ENCODE measurements around the gene NCS1.
"Not testable (repeated sequence)": the region's sequence is repeated elsewhere in the genome, so short reads cannot be mapped to it uniquely, and the experiment has no call there.

Gene NCS1

GRCh38 chr9:130277525-130277924, 105.3 kb downstream of the NCS1 start:
- H3K9me3 ChIP-seq (ENCODE audit: control insufficient read depth, insufficient read depth, low read depth, low read length); H3K4me1 ChIP-seq (ENCODE audit: control insufficient read depth, insufficient read depth, low read length); H3K36me3 ChIP-seq (ENCODE audit: control insufficient read depth in 2 of 2, insufficient read depth in 1 of 2, low read length in 2 of 2); H3K27ac ChIP-seq (ENCODE audit: extremely low read depth, low read depth, low read length); H3K4me3 ChIP-seq (ENCODE audit: low read depth, low read length); POLR2A ChIA-PET: not testable (repeated sequence)
- CTCF ChIA-PET: interaction anchor here (0.6 to 1.5 kb wide), 2 partner anchors 14 to 30 kb away, joined by 3 to 6 read pairs; no protein-coding TSS in a partner anchor
- TF ChIP-seq, protein P1, sequence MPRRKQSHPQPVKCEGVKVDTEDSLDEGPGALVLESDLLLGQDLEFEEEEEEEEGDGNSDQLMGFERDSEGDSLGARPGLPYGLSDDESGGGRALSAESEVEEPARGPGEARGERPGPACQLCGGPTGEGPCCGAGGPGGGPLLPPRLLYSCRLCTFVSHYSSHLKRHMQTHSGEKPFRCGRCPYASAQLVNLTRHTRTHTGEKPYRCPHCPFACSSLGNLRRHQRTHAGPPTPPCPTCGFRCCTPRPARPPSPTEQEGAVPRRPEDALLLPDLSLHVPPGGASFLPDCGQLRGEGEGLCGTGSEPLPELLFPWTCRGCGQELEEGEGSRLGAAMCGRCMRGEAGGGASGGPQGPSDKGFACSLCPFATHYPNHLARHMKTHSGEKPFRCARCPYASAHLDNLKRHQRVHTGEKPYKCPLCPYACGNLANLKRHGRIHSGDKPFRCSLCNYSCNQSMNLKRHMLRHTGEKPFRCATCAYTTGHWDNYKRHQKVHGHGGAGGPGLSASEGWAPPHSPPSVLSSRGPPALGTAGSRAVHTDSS (tag by site-specific recombination; IDR thresholded peaks at IDR 0.05): peak; percentile 93

DNA sequence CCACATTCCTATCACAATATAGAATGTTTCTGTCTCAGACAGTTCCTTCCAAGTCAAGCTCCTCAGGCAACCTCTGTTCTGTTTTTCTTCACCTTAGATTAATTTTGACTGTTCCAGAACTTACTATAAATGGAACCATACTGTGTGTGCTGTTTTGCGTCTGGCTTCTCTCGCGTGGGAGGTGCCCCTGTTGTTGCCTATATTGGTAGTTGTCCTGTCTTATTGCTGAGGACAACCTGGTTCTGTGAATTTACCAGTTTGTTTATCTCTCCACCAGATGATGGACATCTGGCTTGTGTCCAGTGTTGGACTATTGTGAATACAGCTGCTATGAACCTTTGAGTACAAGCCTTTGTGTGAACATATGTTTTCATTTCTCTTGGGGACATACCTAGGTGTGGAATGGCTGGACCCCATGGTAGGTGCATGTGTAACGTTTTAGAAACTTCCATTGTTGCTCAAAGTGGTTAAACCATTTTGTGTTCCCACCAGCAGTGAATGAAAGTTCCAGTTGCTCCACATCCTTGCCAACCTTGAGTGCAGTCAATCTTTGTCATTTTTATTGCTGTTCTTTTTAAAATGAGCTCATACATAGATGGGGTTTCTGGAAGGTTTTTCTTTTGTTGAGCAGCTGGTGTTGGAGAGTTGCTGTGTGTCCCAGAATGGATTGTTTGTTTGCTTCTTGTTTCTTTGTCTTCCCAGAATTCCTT, 111.5 kb downstream of the NCS1 start:
- POLR2A ChIA-PET: interaction anchor here (0.6 kb wide), 1 partner anchor 787 kb away, joined by 7 read pairs; no protein-coding TSS in a partner anchor
- CTCF ChIA-PET: interaction anchor here (0.7 to 2.7 kb wide), 3 partner anchors 12 to 43 kb away, joined by 3 to 8 read pairs (median 3); no protein-coding TSS in a partner anchor

DNA sequence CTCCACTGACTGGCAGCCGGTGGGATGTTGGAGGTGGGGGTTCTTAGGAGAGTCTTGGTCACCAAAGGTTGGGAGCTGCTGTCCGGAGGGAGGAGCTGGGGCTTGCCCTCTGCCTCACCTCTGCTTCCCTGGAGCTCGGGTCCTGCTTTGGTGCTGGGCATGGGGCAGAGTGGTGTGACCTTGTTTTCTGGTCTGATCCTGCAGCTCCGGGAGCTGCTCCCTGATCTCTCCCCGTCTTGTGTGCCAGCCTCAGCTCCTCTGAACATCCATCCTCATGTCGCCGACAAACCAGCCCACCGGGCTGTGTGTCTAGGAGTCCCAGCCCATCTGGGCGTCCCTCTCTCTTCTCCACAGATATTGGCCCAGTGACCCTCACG, 112.0 kb downstream of the NCS1 start:
- Histone ChIP-seq H3K4me3 (ENCODE audit: low read depth, low read length) (no peak overlapping the region), H3K36me3 (ENCODE audit: control insufficient read depth in 2 of 2, insufficient read depth in 1 of 2, low read length in 2 of 2) (no peaks in the 10 kb centered on the region), H3K4me1 (ENCODE audit: control insufficient read depth, insufficient read depth, low read length) (peaks cover 8% of the 10 kb centered on the region), H3K9me3 (ENCODE audit: control insufficient read depth, insufficient read depth, low read depth, low read length) (no peaks in the 10 kb centered on the region), H3K27ac (ENCODE audit: extremely low read depth, low read depth, low read length) (no peak overlapping the region)
- CTCF ChIA-PET: interaction anchor here (0.9 to 2.7 kb wide), 2 partner anchors 17 to 44 kb away, joined by 3 to 8 read pairs; no protein-coding TSS in a partner anchor
- POLR2A ChIA-PET: no interaction called here
- TF ChIP-seq REST (tag by site-specific recombination; IDR thresholded peaks at IDR 0.05) (no peak), ZNF221 (tag by site-specific recombination; IDR thresholded peaks at IDR 0.05; ENCODE audit: borderline replicate concordance) (no peak), ZNF596 (tag by site-specific recombination; IDR thresholded peaks at IDR 0.05) (no peak), ZNF792 (tag by site-specific recombination; IDR thresholded peaks at IDR 0.05) (no peak), ZNF488 (tag by site-specific recombination; IDR thresholded peaks at IDR 0.05) (no peak), ZNF112 (tag by site-specific recombination; IDR thresholded peaks at IDR 0.05) (no peak), ZNF521 (tag by site-specific recombination; IDR thresholded peaks at IDR 0.05) (no peak), ZNF391 (tag by site-specific recombination; IDR thresholded peaks at IDR 0.05; ENCODE audit: borderline replicate concordance, low read depth) (no peak), ZFP3 (tag by site-specific recombination; IDR thresholded peaks at IDR 0.05; ENCODE audit: low read depth) (no peak), ZNF510 (tag by site-specific recombination; IDR thresholded peaks at IDR 0.05; ENCODE audit: insufficient replicate concordance) (no peak), KLF1 (tag by site-specific recombination; IDR thresholded peaks at IDR 0.05) (no peak)
- TF ChIP-seq, protein P2, sequence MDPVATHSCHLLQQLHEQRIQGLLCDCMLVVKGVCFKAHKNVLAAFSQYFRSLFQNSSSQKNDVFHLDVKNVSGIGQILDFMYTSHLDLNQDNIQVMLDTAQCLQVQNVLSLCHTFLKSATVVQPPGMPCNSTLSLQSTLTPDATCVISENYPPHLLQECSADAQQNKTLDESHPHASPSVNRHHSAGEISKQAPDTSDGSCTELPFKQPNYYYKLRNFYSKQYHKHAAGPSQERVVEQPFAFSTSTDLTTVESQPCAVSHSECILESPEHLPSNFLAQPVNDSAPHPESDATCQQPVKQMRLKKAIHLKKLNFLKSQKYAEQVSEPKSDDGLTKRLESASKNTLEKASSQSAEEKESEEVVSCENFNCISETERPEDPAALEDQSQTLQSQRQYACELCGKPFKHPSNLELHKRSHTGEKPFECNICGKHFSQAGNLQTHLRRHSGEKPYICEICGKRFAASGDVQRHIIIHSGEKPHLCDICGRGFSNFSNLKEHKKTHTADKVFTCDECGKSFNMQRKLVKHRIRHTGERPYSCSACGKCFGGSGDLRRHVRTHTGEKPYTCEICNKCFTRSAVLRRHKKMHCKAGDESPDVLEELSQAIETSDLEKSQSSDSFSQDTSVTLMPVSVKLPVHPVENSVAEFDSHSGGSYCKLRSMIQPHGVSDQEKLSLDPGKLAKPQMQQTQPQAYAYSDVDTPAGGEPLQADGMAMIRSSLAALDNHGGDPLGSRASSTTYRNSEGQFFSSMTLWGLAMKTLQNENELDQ (tag by site-specific recombination; IDR thresholded peaks at IDR 0.05; ENCODE audit: low read depth): no peak

More for the DNA sequence above, 111.5 kb downstream of the NCS1 start:
- Histone ChIP-seq H3K9me3 (ENCODE audit: control insufficient read depth, insufficient read depth, low read depth, low read length) (no peaks in the 10 kb centered on the region), H3K36me3 (ENCODE audit: control insufficient read depth in 2 of 2, insufficient read depth in 1 of 2, low read length in 2 of 2) (no peaks in the 10 kb centered on the region), H3K4me1 (ENCODE audit: control insufficient read depth, insufficient read depth, low read length) (peaks cover 4% of the 10 kb centered on the region), H3K27ac (ENCODE audit: extremely low read depth, low read depth, low read length) (no peak overlapping the region), H3K4me3 (ENCODE audit: low read depth, low read length) (no peak overlapping the region)
- TF ChIP-seq FEZF1 (tag by site-specific recombination; IDR thresholded peaks at IDR 0.05) (peak; percentile 35; the same call in 1 of the 2 replicates), ZNF18 (tag by site-specific recombination; IDR thresholded peaks at IDR 0.05) (0 out of 2 replicates have a peak, but pooled peaks have one; percentile 30), REPIN1 (tag by site-specific recombination; IDR thresholded peaks at IDR 0.05; ENCODE audit: low read depth) (no peak), ZNF140 (tag by site-specific recombination; IDR thresholded peaks at IDR 0.05) (no peak), ZNF654 (tag by site-specific recombination; IDR thresholded peaks at IDR 0.05; ENCODE audit: low read depth) (no peak)
